COR-L47 (cell line): ENCODE data around the gene CHAD.
"Not testable (repeated sequence)": the region's sequence is repeated elsewhere in the genome, so short reads cannot be mapped to it uniquely, and the experiment has no call there.

Experiments used
- DNase-seq: peaks from one replicate; lab custom pipeline; 2025; lab: John Stamatoyannopoulos, UW

Gene CHAD

DNA sequence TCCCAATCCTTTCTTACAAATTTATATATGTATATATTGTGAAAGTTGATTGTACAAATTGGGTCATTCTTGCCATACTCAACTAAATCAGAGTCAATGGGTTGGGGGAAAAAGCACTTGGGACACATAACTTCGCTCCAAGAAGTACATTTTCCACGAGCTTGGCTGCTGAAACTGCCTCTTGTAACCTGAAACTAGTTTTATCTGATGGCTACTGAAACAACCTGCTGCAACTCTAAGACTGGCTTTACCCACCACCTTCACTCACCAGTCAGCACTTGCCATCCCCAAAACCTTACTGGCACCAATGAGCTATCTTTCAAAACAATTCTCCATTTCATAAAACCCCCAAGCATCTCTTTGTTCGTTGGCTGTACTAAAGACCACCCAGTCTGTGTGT, 25.1 kb upstream of the CHAD start:
- DNase-seq: no peak

DNA sequence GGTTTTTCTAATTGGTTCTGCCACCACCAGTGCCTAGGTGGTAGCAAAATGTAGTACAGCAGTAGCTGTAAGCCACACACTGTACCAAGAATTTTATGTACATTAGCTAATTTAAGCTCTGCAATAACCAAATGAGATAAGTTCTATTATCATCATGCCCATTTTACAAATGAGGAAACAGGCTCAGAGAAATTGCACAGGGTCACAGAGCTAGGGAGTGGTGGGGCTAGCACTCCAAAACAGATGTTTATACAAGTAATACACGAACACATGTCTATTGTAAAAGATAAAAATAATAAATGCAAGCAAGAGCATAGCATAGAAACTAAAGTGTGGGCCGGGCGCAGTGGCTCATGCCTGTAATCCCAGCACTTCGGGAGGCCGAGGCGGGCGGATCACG, 23.5 kb upstream of the CHAD start:
- no peak for DNase-seq

DNA sequence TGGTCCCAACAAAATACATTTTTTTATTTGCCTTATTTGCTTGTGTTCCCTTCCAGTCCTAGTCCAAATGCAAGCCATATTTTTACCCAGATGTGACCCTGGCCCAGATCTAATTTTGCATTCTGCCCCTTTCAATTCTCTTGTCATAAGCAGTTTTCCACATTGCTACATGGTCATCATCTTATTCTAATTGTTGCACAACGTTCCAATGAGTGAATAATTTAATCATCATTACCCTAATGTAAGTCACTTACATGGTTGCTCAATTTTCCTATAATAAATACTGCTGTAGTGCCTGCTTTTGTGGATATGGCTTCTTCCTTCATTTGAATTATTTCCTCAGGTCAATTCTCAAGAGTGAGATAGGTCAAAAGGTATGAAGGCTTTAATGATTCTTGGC, 22.8 kb upstream of the CHAD start:
- no peak for DNase-seq

DNA sequence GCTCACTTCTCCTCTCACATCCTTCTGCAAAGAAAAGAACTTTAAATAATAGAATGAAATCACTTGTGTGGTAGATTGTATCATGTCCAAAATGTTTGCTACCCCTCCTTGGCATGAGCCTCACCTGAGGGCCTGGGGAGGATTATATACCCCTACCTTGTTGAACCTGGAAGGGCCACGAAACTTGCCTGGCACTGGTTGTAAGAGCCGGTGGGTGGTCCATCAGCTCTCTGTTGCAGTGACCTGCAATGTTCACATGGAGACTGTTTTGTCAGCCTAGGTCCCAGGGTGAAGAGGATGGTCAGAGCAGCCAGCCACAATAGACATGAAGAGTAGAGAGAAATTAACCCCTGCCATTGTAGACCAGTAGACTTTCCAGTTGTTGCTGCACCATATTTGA, 20.2 kb upstream of the CHAD start:
- no peak for DNase-seq

GRCh38 chr17:50487213-50488096, 18.8 kb upstream of the CHAD start:
- DNase-seq: no peak

- DNase-seq: no peak
Observed at GRCh38 chr17:50484386-50485155, 15.9 kb upstream of the CHAD start.

DNA sequence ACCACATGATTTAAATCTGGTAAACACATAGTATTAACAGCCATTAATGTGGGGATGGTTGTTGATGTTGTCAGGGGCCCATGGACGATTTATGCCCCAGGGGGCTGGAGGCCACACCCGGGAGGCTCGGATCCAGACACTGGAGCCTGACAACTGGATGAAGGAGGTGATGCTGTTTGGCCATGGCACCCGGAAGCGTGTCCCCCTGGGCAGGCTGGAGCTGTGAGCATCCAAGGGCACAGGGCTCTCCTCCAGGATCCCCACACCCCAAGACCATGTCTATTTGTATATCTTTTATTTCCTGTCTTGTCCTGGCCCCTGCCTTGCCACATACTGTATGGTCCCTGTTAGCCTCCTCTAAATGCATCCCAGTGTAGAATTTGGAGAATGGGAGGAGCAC, 14.6 kb upstream of the CHAD start:
- DNase-seq: no peak

DNA sequence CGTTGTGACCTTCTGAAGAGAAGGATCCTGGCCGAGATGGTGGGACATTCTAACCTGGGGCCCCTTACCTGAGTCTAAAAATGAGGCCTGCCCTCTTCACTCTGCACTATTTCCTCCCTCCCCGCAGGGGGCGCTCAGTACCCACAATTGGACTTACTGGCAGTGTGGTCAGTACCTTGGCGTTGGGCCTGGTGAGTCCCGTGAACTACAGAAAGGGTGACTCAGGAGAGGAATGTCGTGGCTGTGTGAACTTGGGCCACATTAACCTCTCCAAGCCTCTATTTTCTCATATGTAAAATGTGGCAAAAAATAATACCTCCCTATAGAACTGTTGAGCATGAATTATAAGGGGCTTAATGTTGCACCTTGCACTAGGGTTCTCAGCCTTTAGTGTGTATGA, 13.8 kb upstream of the CHAD start:
- DNase-seq: peak; percentile 59

DNA sequence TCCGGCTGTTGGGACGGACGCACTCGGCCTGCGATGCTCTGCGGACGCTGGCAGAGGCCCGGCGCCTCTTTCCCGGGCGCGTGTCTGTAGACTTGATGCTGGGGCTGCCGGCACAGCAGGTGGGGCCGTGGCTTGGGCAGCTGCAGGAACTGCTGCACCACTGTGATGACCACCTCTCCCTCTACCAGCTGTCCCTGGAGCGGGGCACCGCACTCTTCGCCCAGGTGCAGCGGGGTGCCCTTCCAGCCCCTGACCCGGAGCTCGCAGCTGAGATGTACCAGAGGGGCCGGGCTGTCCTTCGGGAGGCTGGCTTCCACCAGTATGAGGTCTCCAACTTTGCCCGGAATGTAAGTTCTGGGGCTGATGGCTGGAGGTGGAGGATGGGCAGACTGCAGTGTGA, 13.4 kb upstream of the CHAD start:
- no peak for DNase-seq

DNA sequence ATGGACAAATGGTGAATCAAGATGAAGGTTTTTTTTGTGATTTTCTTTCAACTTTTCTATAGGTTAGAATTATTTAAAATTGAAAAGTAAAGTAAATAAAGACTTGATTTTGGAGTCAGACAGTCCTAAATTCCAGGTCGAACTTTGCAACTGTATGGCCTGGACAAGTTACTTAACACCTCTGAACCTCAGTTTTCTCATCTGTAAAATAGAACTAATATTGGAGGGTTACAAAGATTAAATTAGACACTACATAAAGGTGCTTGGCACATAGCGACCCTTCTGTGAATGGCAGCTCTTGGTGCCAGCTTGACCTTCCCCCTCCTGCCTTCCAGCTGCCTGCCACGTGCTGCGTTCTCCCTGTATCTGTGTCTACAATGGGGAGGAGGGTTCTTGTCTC, 13.0 kb upstream of the CHAD start:
- DNase-seq: no peak

DNA sequence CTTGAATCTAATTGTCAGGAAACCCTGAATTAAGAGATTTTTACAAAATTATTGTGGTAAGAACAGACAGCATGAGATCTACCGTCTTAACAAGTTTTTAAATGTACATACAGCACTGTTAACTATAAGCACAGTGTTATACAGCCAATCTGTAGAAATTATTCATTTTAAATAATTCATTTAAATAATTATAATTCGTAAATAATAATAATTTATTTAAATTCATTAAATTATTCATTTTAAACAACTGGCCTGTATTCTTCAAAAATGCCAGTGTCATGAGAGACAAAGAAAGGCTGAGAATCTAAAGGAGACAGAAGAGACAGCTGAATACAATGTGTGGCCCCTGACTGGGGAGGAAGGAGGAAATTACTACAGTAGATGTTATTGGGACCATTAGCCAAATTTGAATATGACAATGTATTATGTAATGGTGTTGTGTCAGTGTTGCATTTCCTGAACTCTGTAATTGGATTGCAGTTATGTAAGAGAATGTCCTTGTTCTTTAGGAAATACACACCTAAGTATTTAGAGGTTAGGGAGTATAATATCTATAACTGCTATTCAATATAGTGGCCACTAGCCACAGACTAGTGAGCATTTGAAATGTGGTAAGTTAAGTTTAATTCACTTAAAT, 12.3 kb upstream of the CHAD start:
- no peak for DNase-seq

GRCh38 chr17:50480142-50480764, 11.6 kb upstream of the CHAD start:
- DNase-seq: no peak

DNA sequence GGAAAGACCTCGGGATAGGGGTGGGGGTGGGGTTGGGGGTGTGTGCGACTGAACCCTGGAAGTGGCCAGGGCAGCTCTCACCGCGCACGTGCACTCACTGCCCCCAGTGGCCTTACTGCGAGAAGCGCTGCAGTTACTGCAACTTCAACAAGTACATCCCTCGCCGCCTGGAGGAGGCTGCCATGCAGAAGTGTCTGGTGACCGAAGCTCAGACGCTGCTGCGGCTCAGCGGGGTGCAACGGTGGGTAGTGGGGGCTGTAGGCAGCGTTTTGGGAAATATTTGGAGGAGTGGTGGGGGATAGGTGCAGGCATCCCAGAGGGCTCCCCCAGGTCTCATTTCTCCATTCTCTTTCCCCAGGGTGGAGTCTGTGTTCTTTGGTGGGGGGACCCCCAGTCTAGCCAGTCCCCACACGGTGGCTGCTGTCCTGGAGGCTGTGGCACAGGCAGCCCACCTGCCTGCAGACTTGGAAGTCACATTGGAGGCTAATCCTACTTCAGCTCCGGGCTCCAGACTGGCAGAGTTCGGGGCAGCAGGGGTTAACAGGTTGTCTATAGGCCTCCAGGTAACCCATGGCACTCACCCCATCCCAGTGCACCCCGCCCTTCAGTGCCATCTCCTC, 11.0 kb upstream of the CHAD start:
- DNase-seq: peak; percentile 84

DNA sequence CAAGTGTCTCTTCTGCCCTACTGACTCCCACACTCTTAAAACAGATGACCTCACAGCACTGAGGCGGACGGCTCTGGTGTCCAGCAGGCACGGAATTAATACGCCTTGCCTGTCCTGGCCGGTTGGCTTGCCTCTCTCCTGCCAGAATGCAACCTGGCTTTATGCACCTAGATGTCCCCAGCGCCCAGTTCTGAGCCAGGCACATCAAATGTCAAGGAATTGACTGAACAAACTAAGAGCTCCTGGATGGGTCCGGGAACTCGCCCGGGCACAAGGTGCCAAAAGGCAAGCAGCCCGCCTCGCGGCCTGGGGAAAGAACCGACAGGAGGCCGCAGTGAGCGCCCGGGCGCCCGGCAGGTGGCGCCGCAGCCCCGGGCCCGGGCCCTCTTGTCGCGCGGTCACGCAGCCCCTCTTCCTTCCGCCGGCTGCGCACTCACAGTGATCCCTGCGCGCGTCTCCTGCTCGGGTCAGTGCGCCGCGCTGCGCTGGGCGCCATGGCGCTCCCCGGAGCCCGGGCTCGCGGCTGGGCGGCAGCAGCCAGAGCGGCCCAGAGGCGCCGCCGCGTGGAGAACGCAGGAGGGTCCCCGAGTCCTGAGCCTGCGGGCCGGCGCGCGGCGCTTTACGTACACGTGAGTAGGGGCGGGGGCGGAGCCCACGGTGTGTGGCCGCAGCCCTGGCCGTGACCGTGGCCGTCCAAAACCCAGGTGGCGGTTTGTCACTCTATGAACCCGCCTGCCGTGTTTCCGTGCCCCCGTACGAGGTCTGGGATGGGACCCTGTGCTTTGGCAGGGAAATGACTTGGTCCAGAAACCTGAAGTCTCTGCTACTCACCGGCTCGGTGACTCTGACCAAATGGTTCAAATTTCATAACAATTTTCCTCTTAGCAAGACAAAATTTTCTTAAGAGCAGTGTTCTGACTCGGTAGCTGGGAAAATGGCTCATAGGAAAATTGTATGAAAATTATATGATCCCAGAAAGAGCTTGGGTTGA, 10.0 kb upstream of the CHAD start, which contains the start of gene RSAD1:
Gene RSAD1 (plus strand): TSS at position 470 of the 991 bp plus-strand sequence. CDS start 25 bp downstream, at position 495.
- DNase-seq: peak; percentile 88

DNA sequence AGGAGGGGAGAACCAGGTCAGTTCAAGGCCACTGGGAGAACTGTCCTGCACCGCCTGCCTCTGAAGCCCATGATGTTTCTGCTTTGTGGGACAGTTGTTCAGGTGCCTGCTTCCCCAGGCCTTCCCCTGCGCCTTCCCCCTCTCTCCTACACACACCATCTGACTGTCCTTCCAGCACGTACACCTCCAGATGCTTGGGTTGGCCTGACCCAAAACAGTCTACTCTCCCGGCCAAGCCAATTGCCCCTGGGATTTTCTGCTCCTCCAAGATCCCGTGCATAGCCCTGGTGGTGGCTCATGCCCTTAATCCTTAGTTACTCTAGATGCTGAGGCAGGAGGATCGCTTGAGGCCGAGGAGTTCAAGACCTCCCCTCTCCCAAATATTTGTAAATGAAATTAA, 9.3 kb upstream of the CHAD start:
- DNase-seq: no peak

- no peak for DNase-seq
Observed at GRCh38 chr17:50476545-50477315, 8.1 kb upstream of the CHAD start.

DNA sequence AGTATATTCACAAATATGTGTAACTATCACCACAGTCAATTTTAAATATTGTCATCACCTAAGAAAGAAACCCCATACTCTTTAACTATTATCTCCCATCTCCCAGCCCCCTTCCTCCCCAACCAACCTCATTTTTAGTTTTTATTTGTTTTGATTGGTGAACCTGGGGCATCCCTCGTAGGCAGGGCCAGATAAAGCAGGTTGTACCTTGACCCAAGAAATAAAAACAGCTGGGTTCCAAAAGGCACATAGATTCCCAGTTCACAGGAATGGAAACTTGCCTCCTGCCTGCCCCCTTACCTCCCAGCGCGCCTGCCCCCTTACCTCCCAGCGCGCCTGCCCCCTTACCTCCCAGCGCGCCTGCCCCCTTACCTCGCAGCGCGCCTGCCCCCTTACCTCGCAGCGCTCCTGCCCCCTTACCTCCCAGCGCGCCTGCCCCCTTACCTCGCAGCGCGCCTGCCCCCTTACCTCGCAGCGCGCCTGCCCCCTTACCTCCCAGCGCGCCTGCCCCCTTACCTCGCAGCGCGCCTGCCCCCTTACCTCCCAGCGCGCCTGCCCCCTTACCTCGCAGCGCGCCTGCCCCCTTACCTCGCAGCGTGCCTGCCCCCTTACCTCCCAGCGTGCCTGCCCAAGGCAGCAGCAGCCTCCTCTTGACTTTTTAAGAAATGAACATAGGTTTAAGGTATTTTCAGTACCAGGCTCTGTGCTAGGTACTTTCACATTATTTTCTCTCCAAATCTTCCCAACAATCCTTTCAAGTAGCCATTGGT, 7.3 kb upstream of the CHAD start:
- DNase-seq: not testable (repeated sequence)

DNA sequence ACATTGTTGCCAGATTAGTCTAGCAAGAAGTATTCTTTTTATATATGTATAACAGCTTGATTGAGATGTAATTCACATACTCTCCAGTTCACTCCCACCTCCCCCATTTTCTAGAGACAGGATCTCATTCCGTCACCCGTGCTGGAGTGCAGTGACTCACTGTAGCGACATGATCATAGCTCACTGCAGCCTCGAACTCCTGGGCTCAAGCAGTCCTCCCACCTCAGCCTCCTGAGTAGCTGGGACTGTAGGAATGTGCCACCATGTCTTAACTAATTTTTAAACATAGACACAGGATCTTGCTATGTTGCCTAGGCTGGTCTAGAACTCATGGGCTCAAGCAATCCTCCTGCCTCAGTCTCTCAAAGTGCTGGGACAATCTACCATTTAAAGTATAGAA, 6.7 kb upstream of the CHAD start:
- no peak for DNase-seq

- DNase-seq: no peak
Observed at GRCh38 chr17:50474523-50474922, 5.8 kb upstream of the CHAD start.
